Measurements from ENCODE around the gene SLC4A1AP. TPM values are rescaled to one million over a fixed set of nuclear protein-coding genes. Genes with fewer than 3 reads are reported as not detected.
"Not testable (repeated sequence)": the region's sequence is repeated elsewhere in the genome, so short reads cannot be mapped to it uniquely, and the experiment has no call there.

The SLC4A1AP gene
- total RNA-seq, 1 donor from 2014 or later: 19.8 TPM

DNA sequence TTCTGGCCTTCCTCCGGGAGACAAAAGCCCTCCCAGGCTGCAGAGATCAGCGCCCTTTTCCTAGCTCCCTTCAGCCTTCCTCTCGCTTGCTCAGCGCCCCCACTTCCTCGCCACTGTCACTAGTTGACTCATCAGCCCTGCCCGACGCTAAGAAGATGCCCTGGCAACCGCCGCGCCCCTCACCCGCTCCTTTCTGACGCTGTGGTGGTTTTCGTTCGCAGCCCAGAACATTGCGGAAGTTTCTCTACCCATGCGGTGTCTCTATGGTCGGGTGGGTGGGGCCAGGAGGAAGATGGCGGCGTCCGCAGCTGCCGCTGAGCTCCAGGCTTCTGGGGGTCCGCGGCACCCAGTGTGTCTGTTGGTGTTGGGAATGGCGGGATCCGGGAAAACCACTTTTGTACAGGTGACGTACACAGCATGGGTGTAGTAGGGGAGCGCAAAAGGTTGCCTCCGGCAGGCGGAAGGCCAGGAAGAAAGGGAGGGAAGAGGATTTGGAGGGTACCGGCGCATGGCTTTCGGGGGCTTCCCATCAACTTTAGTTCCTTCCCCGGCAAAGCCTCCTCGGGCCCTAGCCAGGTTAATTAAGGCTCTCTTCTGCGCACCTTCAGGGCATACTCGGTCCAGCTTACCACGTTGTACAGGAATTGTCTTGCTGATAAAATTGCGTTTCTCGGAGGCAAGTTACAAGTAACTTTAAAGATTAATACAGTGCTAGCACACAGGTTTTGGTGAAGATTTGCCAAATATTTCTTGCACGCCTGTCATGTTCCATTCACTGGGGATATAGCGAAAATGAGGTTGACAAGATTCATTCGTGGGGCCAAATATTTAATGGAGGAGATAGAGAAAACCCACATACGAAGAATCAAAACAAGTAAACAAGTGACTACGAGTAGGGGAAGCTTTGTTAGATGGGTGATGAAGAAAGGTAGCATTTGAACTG lies 34.7 kb upstream of the SLC4A1AP start, which contains the start of the genes CCDC121 and GPN1:
Gene CCDC121, minus strand, starts transcription at position 246 of the 943 bp plus-strand sequence. CDS start 1,213 bp downstream, outside the sequence.
Gene GPN1, plus strand, starts transcription at position 284 of the 943 bp plus-strand sequence. Its CDS starts 9 bp downstream, at position 293.
- no peak within 1 kb of the TSS for H3K4me3 Mint-ChIP-seq (ENCODE audit: unreplicated experiment)
- TF ChIP-seq, protein P1, sequence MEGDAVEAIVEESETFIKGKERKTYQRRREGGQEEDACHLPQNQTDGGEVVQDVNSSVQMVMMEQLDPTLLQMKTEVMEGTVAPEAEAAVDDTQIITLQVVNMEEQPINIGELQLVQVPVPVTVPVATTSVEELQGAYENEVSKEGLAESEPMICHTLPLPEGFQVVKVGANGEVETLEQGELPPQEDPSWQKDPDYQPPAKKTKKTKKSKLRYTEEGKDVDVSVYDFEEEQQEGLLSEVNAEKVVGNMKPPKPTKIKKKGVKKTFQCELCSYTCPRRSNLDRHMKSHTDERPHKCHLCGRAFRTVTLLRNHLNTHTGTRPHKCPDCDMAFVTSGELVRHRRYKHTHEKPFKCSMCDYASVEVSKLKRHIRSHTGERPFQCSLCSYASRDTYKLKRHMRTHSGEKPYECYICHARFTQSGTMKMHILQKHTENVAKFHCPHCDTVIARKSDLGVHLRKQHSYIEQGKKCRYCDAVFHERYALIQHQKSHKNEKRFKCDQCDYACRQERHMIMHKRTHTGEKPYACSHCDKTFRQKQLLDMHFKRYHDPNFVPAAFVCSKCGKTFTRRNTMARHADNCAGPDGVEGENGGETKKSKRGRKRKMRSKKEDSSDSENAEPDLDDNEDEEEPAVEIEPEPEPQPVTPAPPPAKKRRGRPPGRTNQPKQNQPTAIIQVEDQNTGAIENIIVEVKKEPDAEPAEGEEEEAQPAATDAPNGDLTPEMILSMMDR (IDR thresholded peaks at IDR 0.05; ENCODE audit: unreplicated experiment): no peak
- peak within 1 kb of the TSS; percentile 96 for H3K27ac Mint-ChIP-seq (ENCODE audit: unreplicated experiment)
- H3K9me3 Mint-ChIP-seq (ENCODE audit: unreplicated experiment): no peaks in the 10 kb centered on the region
- H3K36me3 Mint-ChIP-seq (ENCODE audit: low read depth, unreplicated experiment): peaks cover 26% of the 10 kb centered on the region
- no peaks in the 10 kb centered on the region for H3K27me3 Mint-ChIP-seq (ENCODE audit: unreplicated experiment)
- DNase-seq (ENCODE audit: low spot score): peak; percentile 67
- H3K4me1 Mint-ChIP-seq (ENCODE audit: unreplicated experiment): peaks cover 17% of the 10 kb centered on the region

DNA sequence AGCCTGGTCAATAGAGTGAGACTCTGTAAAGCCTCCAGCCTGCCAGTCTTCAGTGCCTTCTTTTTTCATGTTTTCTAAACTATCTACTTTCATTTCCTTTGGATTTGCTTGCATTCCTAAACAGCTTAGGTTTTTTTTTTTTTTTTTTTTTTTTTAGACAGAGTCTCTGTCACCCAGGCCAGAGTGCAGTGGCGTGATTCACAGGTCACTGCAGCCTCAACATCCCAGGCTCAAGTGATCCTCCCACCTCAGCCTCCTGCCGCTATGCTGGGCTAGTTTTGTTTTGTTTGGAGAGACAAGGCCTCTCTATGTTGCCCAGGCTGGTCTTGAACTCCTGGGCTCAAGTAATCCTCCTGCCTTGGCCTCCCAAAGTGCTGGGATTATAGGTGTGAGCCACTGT lies 33.4 kb upstream of the SLC4A1AP start:
- Mint-ChIP-seq H3K36me3 (ENCODE audit: low read depth, unreplicated experiment) (peaks cover 29% of the 10 kb centered on the region), H3K4me1 (ENCODE audit: unreplicated experiment) (peaks cover 17% of the 10 kb centered on the region)
- DNase-seq (ENCODE audit: low spot score); H3K4me3 Mint-ChIP-seq (ENCODE audit: unreplicated experiment); H3K9me3 Mint-ChIP-seq (ENCODE audit: unreplicated experiment); H3K27me3 Mint-ChIP-seq (ENCODE audit: unreplicated experiment); H3K27ac Mint-ChIP-seq (ENCODE audit: unreplicated experiment): not testable (repeated sequence)

DNA sequence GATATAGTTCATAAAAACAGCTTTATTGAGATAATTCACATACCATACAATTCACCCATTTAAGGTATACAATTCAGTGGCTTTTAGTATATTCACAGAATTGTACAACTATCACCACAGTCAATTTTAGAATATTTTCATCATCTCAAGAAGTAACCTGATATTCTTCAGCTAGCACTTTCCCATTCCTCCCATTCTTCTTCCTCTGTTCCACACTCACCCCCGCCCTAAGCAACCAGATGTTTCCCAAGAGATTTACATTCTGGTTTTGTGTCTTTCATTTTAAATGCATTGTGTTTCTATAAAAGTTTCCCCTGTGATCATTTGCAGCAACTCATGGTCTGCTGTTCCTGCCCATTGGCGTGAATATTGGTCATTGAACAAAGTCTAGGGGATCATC lies 29.4 kb upstream of the SLC4A1AP start:
- Mint-ChIP-seq H3K27me3 (ENCODE audit: unreplicated experiment) (no peaks in the 10 kb centered on the region), H3K4me1 (ENCODE audit: unreplicated experiment) (no peaks in the 10 kb centered on the region), H3K36me3 (ENCODE audit: low read depth, unreplicated experiment) (peaks cover 38% of the 10 kb centered on the region), H3K27ac (ENCODE audit: unreplicated experiment) (no peak overlapping the region), H3K9me3 (ENCODE audit: unreplicated experiment) (no peaks in the 10 kb centered on the region), H3K4me3 (ENCODE audit: unreplicated experiment) (no peak overlapping the region)
- TF ChIP-seq, protein P1 (IDR thresholded peaks at IDR 0.05; ENCODE audit: unreplicated experiment): no peak
- no peak for DNase-seq (ENCODE audit: low spot score)

DNA sequence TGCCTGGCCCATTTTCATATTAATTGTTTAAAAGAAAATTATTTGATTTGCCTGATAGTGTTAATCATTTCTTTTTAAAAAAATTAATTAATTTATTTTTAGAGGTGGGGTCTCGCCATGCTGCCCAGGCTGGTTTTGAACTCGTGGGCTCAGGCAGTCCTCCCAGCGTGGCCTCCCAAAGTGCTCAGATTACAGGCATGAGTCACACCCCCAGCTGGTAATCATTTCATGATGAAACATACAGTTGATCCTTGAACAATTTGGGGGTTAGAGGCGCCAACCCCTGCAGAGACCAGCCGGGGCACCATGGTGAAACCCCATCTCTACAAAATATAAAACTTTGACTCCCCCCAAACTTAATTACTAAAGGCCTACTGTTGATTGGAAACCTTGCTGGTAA lies 26.9 kb upstream of the SLC4A1AP start:
- TF ChIP-seq, protein P1 (IDR thresholded peaks at IDR 0.05; ENCODE audit: unreplicated experiment): no peak
- H3K27ac Mint-ChIP-seq (ENCODE audit: unreplicated experiment): no peak overlapping the region
- H3K27me3 Mint-ChIP-seq (ENCODE audit: unreplicated experiment): no peaks in the 10 kb centered on the region
- H3K36me3 Mint-ChIP-seq (ENCODE audit: low read depth, unreplicated experiment): peaks cover 39% of the 10 kb centered on the region
- no peaks in the 10 kb centered on the region for H3K4me1 Mint-ChIP-seq (ENCODE audit: unreplicated experiment)
- DNase-seq (ENCODE audit: low spot score): no peak
- H3K9me3 Mint-ChIP-seq (ENCODE audit: unreplicated experiment): no peaks in the 10 kb centered on the region
- no peak overlapping the region for H3K4me3 Mint-ChIP-seq (ENCODE audit: unreplicated experiment)

DNA sequence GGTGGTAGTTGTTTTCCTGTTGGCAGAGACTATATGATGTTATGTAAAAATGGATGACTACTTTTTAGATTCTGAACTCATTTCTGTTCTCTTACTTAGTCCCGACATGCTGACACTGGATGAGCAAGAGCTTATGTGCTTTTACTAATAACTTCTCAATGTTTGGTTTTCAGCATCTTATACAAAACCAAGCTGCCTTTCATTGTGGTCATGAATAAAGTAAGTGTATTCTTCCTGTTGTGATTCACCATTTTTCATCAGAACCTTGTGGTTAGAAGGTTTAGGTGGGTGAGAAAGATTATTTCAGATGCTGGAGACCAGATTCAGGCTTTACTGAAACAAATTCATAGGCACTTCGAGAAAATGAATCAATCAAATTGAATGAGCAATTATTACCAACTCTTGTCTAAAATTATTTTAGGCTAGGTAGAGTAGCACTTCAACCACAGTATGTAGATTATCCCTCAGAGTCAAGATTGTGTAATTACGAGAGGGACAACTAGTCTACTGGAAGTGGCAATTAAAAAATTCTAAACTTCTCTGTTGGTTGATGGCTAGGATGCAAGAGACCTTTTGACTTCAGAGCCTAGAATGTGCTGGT lies 25.6 kb upstream of the SLC4A1AP start:
- Mint-ChIP-seq H3K36me3 (ENCODE audit: low read depth, unreplicated experiment) (peaks cover 41% of the 10 kb centered on the region), H3K27ac (ENCODE audit: unreplicated experiment) (no peak overlapping the region)
- no peak for DNase-seq (ENCODE audit: low spot score)

More for the DNA sequence above, 25.6 kb upstream of the SLC4A1AP start:
- Mint-ChIP-seq H3K4me3 (ENCODE audit: unreplicated experiment) (peak overlapping the region; percentile 63), H3K27me3 (ENCODE audit: unreplicated experiment) (no peaks in the 10 kb centered on the region), H3K4me1 (ENCODE audit: unreplicated experiment) (no peaks in the 10 kb centered on the region), H3K9me3 (ENCODE audit: unreplicated experiment) (no peaks in the 10 kb centered on the region)
- TF ChIP-seq, protein P1 (IDR thresholded peaks at IDR 0.05; ENCODE audit: unreplicated experiment): no peak
